Ovary (tissue), 9 donors: ENCODE results near the gene OCSTAMP. TPM values are rescaled to one million over a fixed set of nuclear protein-coding genes. Genes with fewer than 3 reads are reported as not detected.

Experiments used
- DNase-seq, 5 donors: peaks; one replicate each; pipeline ENCODE4 v3.0.0-alpha.2; 2019 to 2020
- H3K27ac ChIP-seq, 2 donors: fragments of 200-600 bp; one replicate each; pipeline versions ENCODE4 v1.5.1 to v1.8.0; 2019 to 2022
- H3K27me3 ChIP-seq: fragments of 200-600 bp; one replicate; pipeline ENCODE4 v1.8.0; 2022
- H3K36me3 ChIP-seq: fragments of 200-600 bp; sonication (generic); one replicate; pipeline ENCODE4 v1.5.1; 2019
- H3K4me1 ChIP-seq: one replicate; pipeline ENCODE4 v1.8.1; 2013; ENCODE audit warnings: mild to moderate bottlenecking, moderate library complexity; ENCODE audit not compliant: insufficient read depth
- H3K4me3 ChIP-seq: fragments of 200-600 bp; sonication (generic); one replicate; pipeline ENCODE4 v1.5.1; 2017
- H3K9me3 ChIP-seq, 2 donors: fragments of 200-600 bp in 1 of 2; sonication (generic) in 1 of 2; one replicate each; pipeline versions ENCODE4 v1.5.1 to v1.8.1; 2013 to 2019; ENCODE audit warnings: mild to moderate bottlenecking in 1 of 2, moderate library complexity in 1 of 2
- EP300 ChIP-seq: sonication (generic); formaldehyde crosslinking; IDR thresholded peaks from one replicate; pipeline ENCODE4 v1.6.1; 2017; ENCODE audit warnings: antibody characterized with exemption
- POLR2A ChIP-seq: fragments of 450-650 bp; IDR thresholded peaks from one replicate; pipeline ENCODE4 v1.6.1; 2017; ENCODE audit warnings: antibody characterized with exemption, mild to moderate bottlenecking, moderate library complexity
- WGBS, 3 donors: extraction: QIAGEN DNeasy Blood & Tissue Kit in 1 of 3; methylation state at CpG; one replicate each; pipeline versions ENCODE4 v1.1.5 to v1.1.7; 2013 to 2017; 5-methylcytosine and 5-hydroxymethylcytosine counted together
- intact Hi-C, 4 donors: fragments of 100-400 bp; cut with DNase I; formaldehyde crosslinking; loops; one replicate each; pipeline versions ENCODE4 v1.11.0 to v1.15.1; 2022 to 2023
- polyA plus RNA-seq, 2 donors: library from polyadenylated mRNA; stranded (reverse); fragments of 200-250 nt in 1 of 2; fragments of 350-450 nt in 1 of 2; fragmentation: Illumina TruSeq in 1 of 2; extraction: RNeasy Lipid Tissue Mini Kit (QIAGEN cat#74804) in 1 of 2; gene quantifications; one replicate each; pipeline ENCODE4 v1.2.3, GENCODE V29; 2013 to 2014
- total RNA-seq, 7 donors: library from RNA; depleted of rRNA in 2 of 7; stranded (reverse); fragments of >200 nt in 2 of 7; fragmentation: NEBNext Ultra II Directional in 3 of 7; extraction: Animal tissue kit (Norgen Biotek cat#: 25700) in 3 of 7; gene quantifications; one replicate each; pipeline versions ENCODE4 v1.1.0 to v1.2.4, GENCODE V29; 2016 to 2023
- TF ChIP-seq, protein P1 (sequence below), 3 donors: fragments of 450-650 bp in 2 of 3; fragments of 200-600 bp in 1 of 3; IDR thresholded peaks; one replicate each; pipeline versions ENCODE4 v1.5.1 to v1.8.0; 2016 to 2022; ENCODE audit warnings: antibody characterized with exemption in 3 of 3, mild to moderate bottlenecking in 1 of 3
- donor health status: DM: no; HTN: no; CAD: no; lungs with moderate emphysema.
- donor health status: DM: no; HTN: no; CAD: no.
- donor health status: Bipolar disorder and iron deficiency.
- donor health status: DM: yes; HTN: yes; CAD: no.
- donor health status: DM: no; HTN: no; CAD: no.
- donor health status: DM: yes; HTN: yes; CAD: no.

The OCSTAMP gene
- total and polyA plus RNA-seq, 9 donors, result 2.0 TPM; not detected in 8

DNA sequence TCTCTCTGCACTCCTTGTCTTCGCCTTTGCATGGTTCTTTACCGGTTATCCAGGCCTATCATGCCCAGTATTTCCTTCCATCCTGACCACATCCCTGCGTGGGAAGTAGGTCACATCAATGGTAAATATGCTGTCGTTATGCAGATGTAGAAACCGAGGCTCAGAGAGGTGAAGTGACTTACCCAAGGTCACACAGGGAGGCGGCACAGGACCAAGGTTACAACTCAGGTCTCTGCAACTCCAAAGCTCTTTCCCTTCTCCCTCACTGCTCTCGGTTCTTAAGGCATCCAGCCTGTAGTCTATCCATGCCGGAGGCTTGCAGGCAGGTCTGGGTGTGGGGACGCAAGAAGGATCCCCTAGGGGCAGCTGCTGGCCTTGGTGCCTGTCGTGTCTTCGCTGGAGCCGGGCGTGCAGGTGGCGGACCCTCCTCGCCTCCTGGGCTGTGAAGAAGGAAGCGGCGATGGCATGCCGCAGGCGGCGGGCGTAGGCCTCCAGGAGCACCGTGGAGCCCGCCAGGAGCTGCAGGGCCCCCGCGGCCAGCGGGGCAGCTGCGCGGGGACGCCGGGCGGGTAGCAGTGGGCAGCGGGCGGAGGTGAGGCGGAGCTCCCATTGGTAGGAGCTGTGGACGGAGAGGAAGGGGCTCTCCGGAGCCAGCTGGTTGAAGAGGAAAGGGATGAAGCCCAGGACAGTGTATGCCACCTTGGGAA, 9.1 kb downstream of the OCSTAMP start:
- H3K27me3 ChIP-seq, result no peaks in the 10 kb centered on the region
- intact Hi-C loops, result no loop called here
- no peaks in the 10 kb centered on the region for H3K9me3 ChIP-seq
- H3K4me3 ChIP-seq, result no peak overlapping the region
- no peak overlapping the region for H3K27ac ChIP-seq
- TF ChIP-seq POLR2A (no peak), EP300 (no peak)
- TF ChIP-seq, protein P1, sequence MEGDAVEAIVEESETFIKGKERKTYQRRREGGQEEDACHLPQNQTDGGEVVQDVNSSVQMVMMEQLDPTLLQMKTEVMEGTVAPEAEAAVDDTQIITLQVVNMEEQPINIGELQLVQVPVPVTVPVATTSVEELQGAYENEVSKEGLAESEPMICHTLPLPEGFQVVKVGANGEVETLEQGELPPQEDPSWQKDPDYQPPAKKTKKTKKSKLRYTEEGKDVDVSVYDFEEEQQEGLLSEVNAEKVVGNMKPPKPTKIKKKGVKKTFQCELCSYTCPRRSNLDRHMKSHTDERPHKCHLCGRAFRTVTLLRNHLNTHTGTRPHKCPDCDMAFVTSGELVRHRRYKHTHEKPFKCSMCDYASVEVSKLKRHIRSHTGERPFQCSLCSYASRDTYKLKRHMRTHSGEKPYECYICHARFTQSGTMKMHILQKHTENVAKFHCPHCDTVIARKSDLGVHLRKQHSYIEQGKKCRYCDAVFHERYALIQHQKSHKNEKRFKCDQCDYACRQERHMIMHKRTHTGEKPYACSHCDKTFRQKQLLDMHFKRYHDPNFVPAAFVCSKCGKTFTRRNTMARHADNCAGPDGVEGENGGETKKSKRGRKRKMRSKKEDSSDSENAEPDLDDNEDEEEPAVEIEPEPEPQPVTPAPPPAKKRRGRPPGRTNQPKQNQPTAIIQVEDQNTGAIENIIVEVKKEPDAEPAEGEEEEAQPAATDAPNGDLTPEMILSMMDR (IDR thresholded peaks at IDR 0.05), result no peak
- no peak for DNase-seq
- WGBS, 3 donors, result 55 to 66% (median 62%) methylated on average over 36 of the region's 36 CpGs
- H3K4me1 ChIP-seq, result no peaks in the 10 kb centered on the region
- H3K36me3 ChIP-seq, result no peaks in the 10 kb centered on the region

GRCh38 chr20:46539113-46539512, 11.3 kb downstream of the OCSTAMP start:
- Histone ChIP-seq H3K9me3 (no peaks in the 10 kb centered on the region), H3K27ac (no peak overlapping the region), H3K36me3 (no peaks in the 10 kb centered on the region), H3K4me1 (no peaks in the 10 kb centered on the region), H3K4me3 (no peak overlapping the region), H3K27me3 (no peaks in the 10 kb centered on the region)
- intact Hi-C loops, result no loop called here
- TF ChIP-seq EP300 (no peak), POLR2A (no peak)
- TF ChIP-seq, protein P1 (IDR thresholded peaks at IDR 0.05), result no peak
- DNase-seq, result no peak
- WGBS, 3 donors, result 79 to 88% (median 79%) methylated on average over 2 of the region's 2 CpGs

GRCh38 chr20:46530640-46531039, 19.8 kb downstream of the OCSTAMP start:
- no peaks in the 10 kb centered on the region for H3K27me3 ChIP-seq
- TF ChIP-seq, protein P1 (IDR thresholded peaks at IDR 0.05), result no peak
- TF ChIP-seq EP300 (no peak), POLR2A (no peak)
- H3K36me3 ChIP-seq, result no peaks in the 10 kb centered on the region
- H3K9me3 ChIP-seq, result no peaks in the 10 kb centered on the region
- no peak for DNase-seq
- 62 to 71% (median 71%) methylated on average over 4 of the region's 4 CpGs for WGBS, 3 donors
- no peaks in the 10 kb centered on the region for H3K4me1 ChIP-seq
- H3K4me3 ChIP-seq, result no peak overlapping the region
- intact Hi-C loops, result no loop called here
- no peak overlapping the region for H3K27ac ChIP-seq

DNA sequence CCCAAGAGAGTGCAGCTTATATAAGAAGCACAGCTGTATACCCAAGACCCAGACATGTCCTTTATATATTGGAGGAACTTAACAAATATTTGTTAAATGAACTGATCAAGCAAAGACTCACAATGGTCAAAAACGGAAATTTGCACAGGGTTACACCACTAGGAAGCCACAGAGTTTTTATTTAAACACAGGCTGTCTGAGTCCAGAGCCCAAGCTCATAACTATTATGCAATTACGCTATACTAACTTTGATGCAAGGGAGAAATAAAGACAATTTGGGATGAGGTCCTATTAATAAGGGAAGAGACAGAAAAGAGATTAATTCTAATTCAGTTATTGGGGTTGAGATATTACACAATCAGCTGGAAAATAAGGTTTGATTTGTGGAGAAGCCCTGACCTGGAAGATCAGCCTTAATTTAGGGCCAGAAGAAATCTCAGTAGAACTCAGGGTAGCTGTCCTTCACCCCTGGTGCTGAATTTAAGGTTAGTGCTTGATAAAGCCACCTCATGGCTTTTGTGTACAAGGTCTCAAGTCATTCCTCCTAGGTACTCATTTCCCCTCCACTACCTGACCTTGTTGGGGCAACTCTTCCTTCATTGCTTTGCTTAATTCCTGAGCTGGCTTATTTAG, 26.6 kb downstream of the OCSTAMP start:
- Histone ChIP-seq H3K9me3 (no peaks in the 10 kb centered on the region), H3K4me3 (no peak overlapping the region), H3K36me3 (no peaks in the 10 kb centered on the region), H3K4me1 (no peaks in the 10 kb centered on the region), H3K27ac (no peak overlapping the region), H3K27me3 (no peaks in the 10 kb centered on the region)
- no peak for TF ChIP-seq POLR2A
- TF ChIP-seq, protein P1 (IDR thresholded peaks at IDR 0.05), result no peak
- no peak for TF ChIP-seq EP300
- no peak for DNase-seq
- intact Hi-C loops, result no loop called here
- WGBS, 3 donors, result 52 to 54% (median 52%) methylated on average over 2 of the region's 2 CpGs
